D721Med (cell line): ENCODE data around the gene XAB2.

Source experiments
- DNase-seq: peaks from one replicate; pipeline ENCODE4 v3.0.0; 2011; ENCODE audit warnings: low spot score; ENCODE audit not compliant: insufficient read length
- FAIRE-seq: peaks from 2 replicates; lab custom pipeline; 2011; peaks lifted over from hg19 to GRCh38; lab: Jason Lieb, UNC
- TF ChIP-seq, protein P1 (sequence below): IDR thresholded peaks from 2 replicates; pipeline ENCODE4 v1.5.1; 2012; ENCODE audit warnings: mild to moderate bottlenecking, control low read depth; ENCODE audit not compliant: insufficient read depth; ENCODE audit errors: missing control alignments

The XAB2 gene

DNA sequence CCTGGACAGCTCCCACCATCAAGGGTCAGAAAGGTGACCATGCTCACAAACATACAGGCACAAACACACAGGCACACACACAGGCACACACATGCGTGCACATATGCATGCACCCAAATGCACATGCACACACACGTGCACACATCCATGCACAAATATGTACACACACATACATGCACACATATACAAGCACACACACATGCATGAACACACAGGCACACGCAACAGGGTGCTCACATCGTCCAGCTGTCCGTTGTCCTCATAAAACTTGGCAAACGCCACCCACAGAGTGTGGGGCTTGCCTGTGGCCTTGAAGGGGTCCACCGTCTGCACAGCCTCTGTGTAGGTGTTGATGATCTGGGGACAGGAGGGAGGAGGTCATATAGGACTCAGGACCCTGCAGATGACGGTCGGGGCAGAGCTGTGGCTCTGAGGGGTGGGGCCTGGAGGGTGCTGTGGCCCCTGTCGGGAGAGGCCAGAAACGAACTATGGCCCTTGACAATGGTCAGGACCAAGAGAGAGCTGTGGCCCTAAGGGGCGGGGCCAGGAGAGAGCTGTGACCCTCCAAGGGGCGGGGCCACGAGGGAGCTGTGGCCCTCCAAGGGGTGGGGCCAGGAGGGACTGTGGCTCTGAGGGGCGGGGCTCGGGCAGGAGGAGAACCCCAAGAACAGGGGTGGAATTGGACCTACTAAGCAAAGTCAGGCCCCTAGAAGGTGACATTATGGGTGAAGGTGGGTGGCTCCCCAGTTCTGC lies 6.2 kb downstream of the XAB2 start:
- TF ChIP-seq, protein P1, sequence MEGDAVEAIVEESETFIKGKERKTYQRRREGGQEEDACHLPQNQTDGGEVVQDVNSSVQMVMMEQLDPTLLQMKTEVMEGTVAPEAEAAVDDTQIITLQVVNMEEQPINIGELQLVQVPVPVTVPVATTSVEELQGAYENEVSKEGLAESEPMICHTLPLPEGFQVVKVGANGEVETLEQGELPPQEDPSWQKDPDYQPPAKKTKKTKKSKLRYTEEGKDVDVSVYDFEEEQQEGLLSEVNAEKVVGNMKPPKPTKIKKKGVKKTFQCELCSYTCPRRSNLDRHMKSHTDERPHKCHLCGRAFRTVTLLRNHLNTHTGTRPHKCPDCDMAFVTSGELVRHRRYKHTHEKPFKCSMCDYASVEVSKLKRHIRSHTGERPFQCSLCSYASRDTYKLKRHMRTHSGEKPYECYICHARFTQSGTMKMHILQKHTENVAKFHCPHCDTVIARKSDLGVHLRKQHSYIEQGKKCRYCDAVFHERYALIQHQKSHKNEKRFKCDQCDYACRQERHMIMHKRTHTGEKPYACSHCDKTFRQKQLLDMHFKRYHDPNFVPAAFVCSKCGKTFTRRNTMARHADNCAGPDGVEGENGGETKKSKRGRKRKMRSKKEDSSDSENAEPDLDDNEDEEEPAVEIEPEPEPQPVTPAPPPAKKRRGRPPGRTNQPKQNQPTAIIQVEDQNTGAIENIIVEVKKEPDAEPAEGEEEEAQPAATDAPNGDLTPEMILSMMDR = no peak
- DNase-seq (no peak), FAIRE-seq (no peak)

DNA sequence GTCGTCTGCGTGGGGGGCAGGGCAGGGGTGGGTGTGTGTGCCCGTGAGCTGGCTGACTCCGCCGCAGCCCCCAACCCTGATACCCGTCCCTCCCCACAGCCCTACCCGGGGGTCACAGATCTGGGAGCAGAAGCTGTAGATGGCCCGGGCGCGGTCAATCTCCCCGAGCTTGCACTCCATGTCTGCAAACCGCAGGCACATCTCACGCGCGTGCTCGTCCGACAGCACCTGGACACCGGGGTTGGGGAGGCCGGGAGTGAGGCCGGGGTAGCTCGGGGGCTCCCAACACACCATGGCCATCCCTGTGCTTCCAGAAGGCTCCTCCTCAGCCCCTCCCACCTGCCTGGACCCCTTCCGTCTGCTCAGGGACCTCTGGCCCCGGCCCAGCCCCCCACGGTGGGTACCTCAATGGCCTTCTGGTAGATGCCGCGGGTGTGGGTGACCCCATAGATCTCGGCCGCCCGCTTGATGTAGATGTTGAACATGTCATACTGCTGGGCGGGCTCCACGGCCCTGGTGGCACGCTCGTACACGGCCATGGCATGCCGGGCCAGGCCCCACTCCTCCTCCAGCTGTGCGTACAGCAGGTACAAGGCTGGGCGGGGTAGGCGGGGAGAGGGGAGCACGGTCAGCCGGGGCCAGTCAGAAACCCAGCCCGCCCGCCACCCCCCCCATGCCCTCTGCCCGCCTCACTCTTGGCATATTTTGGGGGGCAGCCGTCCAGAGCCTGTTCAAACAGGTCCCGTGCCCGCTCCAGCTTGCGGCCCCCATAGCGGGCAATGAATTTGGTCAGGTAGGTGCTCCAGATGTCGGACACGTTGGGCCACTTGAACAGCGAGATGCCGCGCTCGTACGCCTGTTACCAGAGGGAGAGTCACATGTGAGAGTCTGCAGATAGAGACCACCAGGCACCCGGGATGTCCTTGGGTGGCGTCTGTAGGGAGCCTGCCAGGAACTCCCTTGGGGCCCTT lies 8.6 kb downstream of the XAB2 start:
- TF ChIP-seq, protein P1 = no peak
- FAIRE-seq (no peak), DNase-seq (no peak)

DNA sequence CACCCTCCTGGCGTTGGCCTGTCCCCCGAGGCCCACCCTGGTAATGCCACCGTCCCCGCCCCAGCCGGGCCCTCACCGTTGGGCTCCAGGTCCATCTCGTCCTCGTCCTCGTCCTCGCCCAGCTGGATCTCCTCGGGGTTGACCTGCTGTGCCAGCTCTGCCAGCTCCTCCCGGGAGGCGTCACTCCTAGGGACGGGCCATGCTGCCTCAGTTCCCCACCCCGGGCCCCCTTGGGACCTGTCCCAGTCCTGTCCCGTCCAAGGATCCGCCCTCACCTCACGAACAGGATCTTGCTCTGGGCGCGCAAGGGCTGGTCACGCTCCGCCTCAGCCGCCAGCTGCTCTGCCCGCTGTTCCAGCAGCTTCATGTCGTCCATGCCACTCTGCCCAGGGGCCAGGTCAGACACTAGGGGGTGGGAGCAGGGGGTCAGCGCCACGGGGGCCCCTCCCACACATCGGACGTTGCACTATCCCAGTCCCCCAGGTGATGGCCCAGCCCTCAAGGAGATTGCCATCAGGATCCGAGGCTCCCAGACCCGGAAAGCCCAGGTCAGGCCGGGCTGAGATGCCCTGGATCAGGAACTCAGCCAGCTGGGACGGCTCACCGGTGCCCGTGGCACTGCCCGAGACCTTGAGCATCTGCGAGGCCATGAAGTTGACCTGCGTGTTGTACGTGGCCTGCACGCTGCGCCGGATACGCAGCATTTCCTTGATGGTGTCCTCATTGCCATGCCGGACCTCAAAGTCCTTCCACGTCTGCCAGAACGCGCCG lies 9.5 kb downstream of the XAB2 start:
- DNase-seq (no peak), FAIRE-seq (no peak)
- TF ChIP-seq, protein P1 = no peak

DNA sequence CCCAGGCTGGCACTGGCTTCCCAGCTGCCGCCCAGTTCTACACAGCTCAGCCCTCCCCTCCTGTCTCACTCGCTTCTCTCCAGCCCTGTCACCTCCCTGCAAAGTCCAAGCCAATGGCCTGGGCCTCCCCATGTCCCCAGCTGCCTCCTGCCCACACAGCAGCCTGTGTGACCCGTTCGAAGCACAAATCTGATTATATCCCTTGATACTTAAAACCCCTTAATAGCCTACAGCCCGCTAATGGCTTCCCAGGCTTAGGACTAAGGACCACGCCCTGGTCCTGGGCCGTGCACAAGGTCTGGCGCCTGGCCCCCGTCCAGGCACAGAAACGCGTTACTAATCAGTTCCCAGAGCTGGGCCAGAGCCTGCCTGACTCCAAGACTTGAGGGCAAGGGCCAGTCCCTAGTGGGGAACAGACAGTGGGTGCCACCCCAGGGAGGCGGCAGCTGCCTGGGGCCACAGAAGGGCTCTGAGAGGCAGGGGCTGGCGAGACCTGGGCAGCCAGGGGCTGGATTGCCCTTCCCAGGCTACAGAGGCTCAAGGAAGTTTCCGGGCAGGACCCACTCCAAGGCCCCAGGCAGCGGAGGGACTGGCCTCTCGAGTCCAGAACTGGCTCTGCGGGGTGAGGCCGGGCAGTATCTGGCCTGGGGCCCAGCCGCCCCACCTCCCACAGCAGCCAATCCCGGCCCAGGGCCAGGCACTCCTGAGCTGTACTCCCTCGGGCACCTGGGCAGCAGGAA lies 10.4 kb downstream of the XAB2 start:
- TF ChIP-seq, protein P1 = no peak
- FAIRE-seq (peak; percentile 21), DNase-seq (peak; percentile 97)

DNA sequence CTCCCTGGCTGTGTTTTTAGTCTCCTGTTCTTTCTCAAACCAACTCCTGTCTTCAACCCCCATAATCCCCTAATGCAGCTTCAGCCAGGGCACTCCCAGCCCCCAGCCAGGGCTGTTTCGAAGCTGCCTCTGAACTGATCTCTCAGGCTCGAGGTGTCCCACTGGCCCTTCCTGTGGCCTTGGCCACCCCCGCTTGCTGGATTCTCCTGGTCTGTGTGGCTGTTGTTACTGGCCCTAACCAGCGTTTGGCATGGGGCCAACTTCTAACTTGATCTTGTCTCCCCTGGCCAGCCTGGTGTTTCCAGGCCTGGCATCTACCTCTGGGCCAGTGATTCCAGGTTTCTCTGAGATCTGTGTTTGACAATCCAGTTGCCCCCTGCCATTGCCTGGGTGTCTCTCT lies 11.0 kb downstream of the XAB2 start:
- TF ChIP-seq, protein P1 = no peak
- no peak for DNase-seq
- no peak for FAIRE-seq

DNA sequence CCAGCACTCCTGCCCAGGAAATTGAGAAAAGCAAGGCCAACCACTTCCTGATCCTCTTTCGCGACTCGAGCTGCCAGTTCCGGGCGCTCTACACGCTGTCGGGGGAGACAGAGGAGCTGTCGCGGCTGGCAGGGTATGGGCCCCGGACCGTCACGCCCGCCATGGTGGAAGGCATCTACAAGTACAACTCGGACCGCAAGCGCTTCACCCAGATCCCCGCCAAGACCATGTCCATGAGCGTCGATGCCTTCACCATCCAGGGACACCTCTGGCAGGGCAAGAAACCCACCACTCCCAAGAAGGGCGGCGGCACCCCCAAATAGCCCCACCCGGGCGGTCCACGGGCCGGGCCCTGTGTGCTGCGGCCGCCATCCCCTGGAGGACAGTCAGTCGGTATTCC lies 11.6 kb downstream of the XAB2 start:
- no peak for FAIRE-seq
- TF ChIP-seq, protein P1 = no peak
- no peak for DNase-seq
